H9 (cell line): Measurements from ENCODE around the gene ZNF485. TPM values are rescaled to one million over a fixed set of nuclear protein-coding genes. Genes with fewer than 3 reads are reported as not detected.

Experiments
- DNase-seq: peaks from one replicate; pipeline ENCODE4 v3.0.0-alpha.2; 2017
- H2AFZ ChIP-seq: one replicate; pipeline ENCODE4 v1.6.1; 2013; ENCODE audit warnings: mild to moderate bottlenecking, low read length, control low read depth, moderate library complexity
- H2AK5ac ChIP-seq: 2 replicates; pipeline ENCODE4 v1.6.1; 2013; ENCODE audit warnings: low read length, control low read depth, mixed read lengths; ENCODE audit not compliant: insufficient read length
- H2BK120ac ChIP-seq: one replicate; pipeline ENCODE4 v1.6.1; 2013; ENCODE audit warnings: low read depth, mild to moderate bottlenecking, low read length, control low read depth, inconsistent platforms; ENCODE audit not compliant: poor library complexity, severe bottlenecking
- H2BK12ac ChIP-seq: 2 replicates; pipeline ENCODE4 v1.6.1; 2013; ENCODE audit warnings: low read length, control low read depth, mixed read lengths, low read depth; ENCODE audit not compliant: insufficient read length
- H2BK15ac ChIP-seq: 2 replicates; pipeline ENCODE4 v1.6.1; 2013; ENCODE audit warnings: low read depth, low read length, control low read depth
- H2BK20ac ChIP-seq: one replicate; pipeline ENCODE4 v1.6.1; 2013; ENCODE audit warnings: low read depth, mild to moderate bottlenecking, low read length, control low read depth, inconsistent platforms; ENCODE audit not compliant: poor library complexity, severe bottlenecking
- H2BK5ac ChIP-seq: 2 replicates; pipeline ENCODE4 v1.6.1; 2013; ENCODE audit warnings: low read length, control low read depth, mixed read lengths; ENCODE audit not compliant: insufficient read length
- H3K14ac ChIP-seq: 2 replicates; pipeline ENCODE4 v1.6.1; 2013; ENCODE audit warnings: low read length, control low read depth; ENCODE audit not compliant: insufficient read depth
- H3K18ac ChIP-seq: 2 replicates; pipeline ENCODE4 v1.6.1; 2013; ENCODE audit warnings: low read depth, mild to moderate bottlenecking, mixed read lengths, low read length, control low read depth; ENCODE audit not compliant: insufficient read length
- H3K23ac ChIP-seq: 2 replicates; pipeline ENCODE4 v1.6.1; 2013; ENCODE audit warnings: low read length, control low read depth, mixed read lengths, low read depth; ENCODE audit not compliant: insufficient read length
- H3K23me2 ChIP-seq: 2 replicates; pipeline ENCODE4 v1.6.1; 2013; ENCODE audit warnings: low read depth, mild to moderate bottlenecking, mixed read lengths, low read length, control low read depth; ENCODE audit not compliant: insufficient read length, poor library complexity, severe bottlenecking
- H3K27ac ChIP-seq: 2 replicates; pipeline ENCODE4 v1.5.1; 2013; ENCODE audit warnings: low read length, control low read depth, mixed read lengths, low read depth; ENCODE audit not compliant: insufficient read length
- H3K27me3 ChIP-seq: 2 replicates; pipeline ENCODE4 v1.6.1; 2013; ENCODE audit warnings: low read length, control low read depth, inconsistent platforms; ENCODE audit not compliant: insufficient read depth
- H3K4ac ChIP-seq: 2 replicates; pipeline ENCODE4 v1.6.1; 2013; ENCODE audit warnings: low read depth, mild to moderate bottlenecking, control low read depth, inconsistent platforms, low read length, moderate library complexity
- H3K4me1 ChIP-seq: 2 replicates; pipeline ENCODE4 v1.6.1; 2013; ENCODE audit warnings: low read length, control low read depth, inconsistent platforms; ENCODE audit not compliant: insufficient read depth
- H3K4me2 ChIP-seq: 2 replicates; pipeline ENCODE4 v1.6.1; 2013; ENCODE audit warnings: low read length, control low read depth, mixed read lengths; ENCODE audit not compliant: insufficient read length, insufficient read depth
- H3K56ac ChIP-seq: 2 replicates; pipeline ENCODE4 v1.6.1; 2013; ENCODE audit warnings: low read depth, mild to moderate bottlenecking, mixed read lengths, low read length, control low read depth; ENCODE audit not compliant: insufficient read length
- H3K79me1 ChIP-seq: 2 replicates; pipeline ENCODE4 v1.6.1; 2013; ENCODE audit warnings: low read depth, mild to moderate bottlenecking, moderate library complexity, low read length, control low read depth, inconsistent platforms; ENCODE audit not compliant: insufficient read depth, poor library complexity, severe bottlenecking
- H3K79me2 ChIP-seq: 2 replicates; pipeline ENCODE4 v1.6.1; 2013; ENCODE audit warnings: low read length, control low read depth, inconsistent platforms; ENCODE audit not compliant: insufficient read depth
- H3K9ac ChIP-seq: 2 replicates; pipeline ENCODE4 v1.6.1; 2013; ENCODE audit warnings: low read length, control low read depth, mixed read lengths; ENCODE audit not compliant: insufficient read length; ENCODE audit errors: extremely low read depth
- H3K9me3 ChIP-seq: one replicate; pipeline ENCODE4 v1.6.1; 2013; ENCODE audit warnings: low read depth, low read length, inconsistent platforms; ENCODE audit not compliant: control insufficient read depth
- H3T11ph ChIP-seq: one replicate; pipeline ENCODE4 v1.6.1; 2013; ENCODE audit warnings: mild to moderate bottlenecking, low read length, control low read depth, inconsistent platforms
- H4K20me1 ChIP-seq: one replicate; pipeline ENCODE4 v1.6.1; 2013; ENCODE audit not compliant: control insufficient read depth, insufficient read length, insufficient read depth
- H4K5ac ChIP-seq: 2 replicates; pipeline ENCODE4 v1.6.1; 2013; ENCODE audit warnings: low read depth, mild to moderate bottlenecking, mixed read lengths, low read length, control low read depth; ENCODE audit not compliant: insufficient read length
- H4K8ac ChIP-seq: replicated peaks from 2 replicates; pipeline ENCODE4 v1.6.1; 2013; ENCODE audit warnings: low read length, control low read depth, mixed read lengths, low read depth; ENCODE audit not compliant: insufficient read length
- H4K91ac ChIP-seq: 2 replicates; pipeline ENCODE4 v1.6.1; 2013; ENCODE audit warnings: low read depth, mild to moderate bottlenecking, moderate library complexity, mixed read lengths, low read length, control low read depth; ENCODE audit not compliant: insufficient read length
- H3K27ac Mint-ChIP-seq, 3 experiments: 2 replicates in 2 of 3; 3 replicates in 1 of 3; pipeline ENCODE4 v1.8.0; 2020 to 2021; ENCODE audit warnings: mixed read lengths in 3 of 3, mild to moderate bottlenecking in 1 of 3, moderate library complexity in 1 of 3
- H3K27me3 Mint-ChIP-seq: 2 replicates; pipeline ENCODE4 v1.8.0; 2021; ENCODE audit warnings: low read depth, mild to moderate bottlenecking, moderate library complexity, mixed read lengths
- H3K36me3 Mint-ChIP-seq, 3 experiments: 2 replicates in 2 of 3; 3 replicates in 1 of 3; pipeline ENCODE4 v1.8.0; 2020 to 2021; ENCODE audit warnings: low read depth in 3 of 3, mixed read lengths in 3 of 3; ENCODE audit not compliant: insufficient read depth in 1 of 3
- H3K4me1 Mint-ChIP-seq, 2 experiments: 2 replicates each; pipeline ENCODE4 v1.8.0; 2020; ENCODE audit warnings: mixed read lengths in 2 of 2
- H3K4me3 Mint-ChIP-seq, 2 experiments: 2 replicates in 1 of 2; 3 replicates in 1 of 2; pipeline ENCODE4 v1.8.0; 2020 to 2021; ENCODE audit warnings: mild to moderate bottlenecking in 2 of 2, mixed read lengths in 2 of 2, moderate library complexity in 1 of 2
- H3K9me3 Mint-ChIP-seq, 2 experiments: 2 replicates in 1 of 2; 3 replicates in 1 of 2; pipeline ENCODE4 v1.8.0; 2020; ENCODE audit warnings: mild to moderate bottlenecking in 2 of 2, mixed read lengths in 2 of 2, moderate library complexity in 1 of 2
- WGBS: extraction: QIAGEN DNeasy Blood & Tissue Kit; methylation state at CpG from one replicate; pipeline ENCODE4 v1.1.7; 2013; ENCODE audit warnings: missing lambda C conversion rate, low lambda C conversion rate, mixed read lengths; ENCODE audit not compliant: insufficient read length; ENCODE audit errors: extremely low coverage; 5-methylcytosine and 5-hydroxymethylcytosine counted together
- total RNA-seq: library from RNA; stranded (reverse); gene quantifications from 2 replicates; pipeline ENCODE4 v1.2.1, GENCODE V29; 2021
- TF ChIP-seq, protein P1 (sequence below): fragments of 200-600 bp; sonication (generic); conservative IDR thresholded peaks from 3 replicates; pipeline ENCODE4 v1.8.0; 2021; ENCODE audit warnings: antibody characterized with exemption, mild to moderate bottlenecking

ZNF485 gene
- total RNA-seq, 1 experiment from 2014 or later = 8.9 TPM

DNA sequence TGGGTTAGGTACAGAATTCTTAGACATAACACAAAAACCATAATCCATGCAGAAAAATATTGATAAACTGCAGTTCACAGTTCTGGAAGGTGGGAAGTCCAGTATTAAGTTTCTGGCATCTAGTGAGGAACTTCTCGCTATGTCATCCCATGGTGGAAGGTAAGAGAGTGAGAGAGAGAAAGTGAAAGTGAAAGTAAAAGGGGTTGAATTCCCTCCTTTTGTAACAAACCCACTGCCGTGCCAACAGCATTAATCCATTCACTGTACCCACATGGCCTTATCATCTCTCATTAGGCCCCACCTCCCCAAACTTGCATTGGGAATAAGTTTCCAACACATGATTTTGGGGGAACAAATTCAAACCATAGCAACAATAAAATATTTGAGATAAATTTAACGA, 17.1 kb downstream of the ZNF485 start:
- Mint-ChIP-seq H3K27me3 (no peaks in the 10 kb centered on the region; the same call in 1 of the 2 replicates), H3K4me3 (no peak overlapping the region), H3K4me1 (no peaks in the 10 kb centered on the region), H3K27ac (no peak overlapping the region), H3K9me3 (peaks cover 39 to 41% of the 10 kb centered on the region in 2 experiments), H3K36me3 (peaks cover 4 to 10% (median 8%) of the 10 kb centered on the region in 3 experiments; a peak in 6 of 7 replicates)
- WGBS = no CpG with 5 or more reads among the region's 3 CpGs
- Histone ChIP-seq H3K4ac (no peak overlapping the region), H3K23ac (no peak overlapping the region), H3K79me2 (no peaks in the 10 kb centered on the region), H2BK5ac (no peak overlapping the region), H3K9ac (no peak overlapping the region), H3K18ac (no peak overlapping the region), H4K20me1 (no peaks in the 10 kb centered on the region), H3K4me1 (no peaks in the 10 kb centered on the region), H3K79me1 (no peaks in the 10 kb centered on the region), H3K23me2 (no peaks in the 10 kb centered on the region), H2BK15ac (no peak overlapping the region), H3K4me2 (no peak overlapping the region), H3K27ac (no peak overlapping the region), H3K14ac (no peak overlapping the region), H4K91ac (no peak overlapping the region), H2AK5ac (no peak overlapping the region), H2BK120ac (no peak overlapping the region), H4K8ac (no peak overlapping the region), H2AFZ (no peak overlapping the region), H2BK12ac (no peak overlapping the region), H2BK20ac (no peak overlapping the region), H3K27me3 (no peaks in the 10 kb centered on the region), H3T11ph (no peak overlapping the region), H3K9me3 (no peaks in the 10 kb centered on the region), H3K56ac (no peak overlapping the region), H4K5ac (no peak overlapping the region)
- TF ChIP-seq, protein P1, sequence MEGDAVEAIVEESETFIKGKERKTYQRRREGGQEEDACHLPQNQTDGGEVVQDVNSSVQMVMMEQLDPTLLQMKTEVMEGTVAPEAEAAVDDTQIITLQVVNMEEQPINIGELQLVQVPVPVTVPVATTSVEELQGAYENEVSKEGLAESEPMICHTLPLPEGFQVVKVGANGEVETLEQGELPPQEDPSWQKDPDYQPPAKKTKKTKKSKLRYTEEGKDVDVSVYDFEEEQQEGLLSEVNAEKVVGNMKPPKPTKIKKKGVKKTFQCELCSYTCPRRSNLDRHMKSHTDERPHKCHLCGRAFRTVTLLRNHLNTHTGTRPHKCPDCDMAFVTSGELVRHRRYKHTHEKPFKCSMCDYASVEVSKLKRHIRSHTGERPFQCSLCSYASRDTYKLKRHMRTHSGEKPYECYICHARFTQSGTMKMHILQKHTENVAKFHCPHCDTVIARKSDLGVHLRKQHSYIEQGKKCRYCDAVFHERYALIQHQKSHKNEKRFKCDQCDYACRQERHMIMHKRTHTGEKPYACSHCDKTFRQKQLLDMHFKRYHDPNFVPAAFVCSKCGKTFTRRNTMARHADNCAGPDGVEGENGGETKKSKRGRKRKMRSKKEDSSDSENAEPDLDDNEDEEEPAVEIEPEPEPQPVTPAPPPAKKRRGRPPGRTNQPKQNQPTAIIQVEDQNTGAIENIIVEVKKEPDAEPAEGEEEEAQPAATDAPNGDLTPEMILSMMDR = no peak
- no peak for DNase-seq
